Loucy (cell line): ENCODE results near the gene CACHD1.
A peak's percentile ranks its signal among the peaks of the same experiment; 100 is the strongest.

Experiments used
- H2AFZ ChIP-seq: fragments of 200-600 bp; sonication (generic); 2 replicates; pipeline ENCODE4 v1.6.0; 2016; ENCODE audit warnings: antibody characterized with exemption, mild to moderate bottlenecking, low read length, moderate library complexity
- H3F3A ChIP-seq: fragments of 200-600 bp; 2 replicates; pipeline ENCODE4 v1.6.0; 2016; ENCODE audit warnings: antibody characterized with exemption, low read depth, mild to moderate bottlenecking
- H3K27me3 ChIP-seq: fragments of 200-600 bp; sonication (generic); 2 replicates; pipeline ENCODE4 v1.6.1; 2014; ENCODE audit warnings: low read length, mild to moderate bottlenecking; ENCODE audit not compliant: insufficient read depth, poor library complexity, severe bottlenecking
- H3K36me3 ChIP-seq: fragments of 200-600 bp; sonication (generic); 2 replicates; pipeline ENCODE4 v1.6.1; 2016; ENCODE audit warnings: low read length; ENCODE audit not compliant: insufficient read depth
- H3K4me1 ChIP-seq: fragments of 200-600 bp; sonication (generic); 2 replicates; pipeline ENCODE4 v1.5.1; 2014; ENCODE audit warnings: low read length, mild to moderate bottlenecking; ENCODE audit not compliant: insufficient read depth, poor library complexity, severe bottlenecking
- H3K4me2 ChIP-seq: fragments of 200-600 bp; sonication (generic); 2 replicates; pipeline ENCODE4 v1.6.0; 2014; ENCODE audit warnings: antibody characterized with exemption, low read length, low read depth, mild to moderate bottlenecking; ENCODE audit not compliant: poor library complexity, severe bottlenecking
- H3K4me3 ChIP-seq: fragments of 200-600 bp; sonication (generic); 2 replicates; pipeline ENCODE4 v1.5.1; 2014; ENCODE audit warnings: low read length, mild to moderate bottlenecking, mixed read lengths; ENCODE audit not compliant: poor library complexity, severe bottlenecking
- H3K79me2 ChIP-seq: fragments of 200-600 bp; sonication (generic); 2 replicates; pipeline ENCODE4 v1.6.1; 2014; ENCODE audit warnings: low read length; ENCODE audit not compliant: insufficient read depth
- H3K9ac ChIP-seq: fragments of 200-600 bp; sonication (generic); 2 replicates; pipeline ENCODE4 v1.6.0; 2014; ENCODE audit warnings: mild to moderate bottlenecking, low read depth, low read length, moderate library complexity; ENCODE audit not compliant: poor library complexity, severe bottlenecking
- H3K9me2 ChIP-seq: fragments of 200-600 bp; sonication (generic); replicated peaks from 2 replicates; pipeline ENCODE4 v1.6.1; 2016; ENCODE audit warnings: low read depth, low read length, mixed read lengths
- H3K9me3 ChIP-seq: fragments of 200-600 bp; sonication (generic); 2 replicates; pipeline ENCODE4 v1.6.1; 2014; ENCODE audit warnings: mild to moderate bottlenecking, antibody characterized with exemption, low read length, low read depth; ENCODE audit not compliant: insufficient read depth
- H4K20me1 ChIP-seq: fragments of 200-600 bp; sonication (generic); 2 replicates; pipeline ENCODE4 v1.6.0; 2014; ENCODE audit warnings: antibody characterized with exemption, low read length, mild to moderate bottlenecking; ENCODE audit not compliant: insufficient read depth, poor library complexity, severe bottlenecking
- CTCF ChIP-seq: fragments of 200-600 bp; sonication (generic); conservative IDR thresholded peaks from 2 replicates; pipeline ENCODE4 v1.5.1; 2014; ENCODE audit warnings: mild to moderate bottlenecking, antibody characterized with exemption, low read length
- EZH2phosphoT487 ChIP-seq: fragments of 200-600 bp; IDR thresholded peaks from 2 replicates; pipeline ENCODE4 v1.6.1; 2018; ENCODE audit warnings: antibody characterized with exemption, mild to moderate bottlenecking, moderate library complexity, borderline replicate concordance

The CACHD1 gene

GRCh38 chr1:64578270-64578973, 108.5 kb downstream of the CACHD1 start:
- Histone ChIP-seq H4K20me1 (no peaks in the 10 kb centered on the region), H3F3A (no peaks in the 10 kb centered on the region), H3K4me3 (no peak overlapping the region), H3K36me3 (0 out of 2 replicates have a peak, but pooled peaks cover 4% of the 10 kb centered on the region), H3K9me3 (no peaks in the 10 kb centered on the region), H2AFZ (no peak overlapping the region), H3K79me2 (no peaks in the 10 kb centered on the region), H3K27me3 (no peaks in the 10 kb centered on the region), H3K9ac (no peak overlapping the region), H3K4me2 (no peak overlapping the region), H3K4me1 (no peaks in the 10 kb centered on the region), H3K9me2 (no peaks in the 10 kb centered on the region)
- TF ChIP-seq EZH2phosphoT487 (no peak), CTCF (no peak)

- no peak for TF ChIP-seq EZH2phosphoT487
- TF ChIP-seq CTCF, result 0 out of 2 replicates have a peak, but pooled peaks have one; percentile 8
- Histone ChIP-seq H3K9me3 (no peaks in the 10 kb centered on the region), H3K4me2 (no peak overlapping the region), H3K4me1 (no peaks in the 10 kb centered on the region), H3K79me2 (no peaks in the 10 kb centered on the region), H3K4me3 (no peak overlapping the region), H3K27me3 (no peaks in the 10 kb centered on the region), H2AFZ (no peak overlapping the region), H3K36me3 (0 out of 2 replicates have a peak, but pooled peaks cover 4% of the 10 kb centered on the region), H3K9ac (no peak overlapping the region), H3F3A (no peaks in the 10 kb centered on the region), H3K9me2 (no peaks in the 10 kb centered on the region), H4K20me1 (no peaks in the 10 kb centered on the region)
Observed at GRCh38 chr1:64579767-64580166, 109.8 kb downstream of the CACHD1 start.

GRCh38 chr1:64581135-64581842, 111.4 kb downstream of the CACHD1 start:
- Histone ChIP-seq H3K4me3 (no peak overlapping the region), H3K27me3 (no peaks in the 10 kb centered on the region), H2AFZ (no peak overlapping the region), H3K9ac (no peak overlapping the region), H3K36me3 (0 out of 2 replicates have a peak, but pooled peaks cover 4% of the 10 kb centered on the region), H3K79me2 (no peaks in the 10 kb centered on the region), H3K4me1 (peaks cover 4% of the 10 kb centered on the region), H3K9me2 (no peaks in the 10 kb centered on the region), H4K20me1 (no peaks in the 10 kb centered on the region), H3K4me2 (no peak overlapping the region), H3K9me3 (no peaks in the 10 kb centered on the region), H3F3A (no peaks in the 10 kb centered on the region)
- TF ChIP-seq EZH2phosphoT487, result no peak
- TF ChIP-seq CTCF, result no peak
